GM18907 (cell line): ENCODE measurements around the gene NPIPA1.
"Not testable (repeated sequence)": the region's sequence is repeated elsewhere in the genome, so short reads cannot be mapped to it uniquely, and the experiment has no call there.

Experiments
- ATAC-seq: cut with Tn5 transposase; IDR thresholded peaks from one replicate; pipeline ENCODE4 v1.9.1; 2021; ENCODE audit warnings: mild to moderate bottlenecking, moderate library complexity; ENCODE audit not compliant: unreplicated experiment

The NPIPA1 gene

DNA sequence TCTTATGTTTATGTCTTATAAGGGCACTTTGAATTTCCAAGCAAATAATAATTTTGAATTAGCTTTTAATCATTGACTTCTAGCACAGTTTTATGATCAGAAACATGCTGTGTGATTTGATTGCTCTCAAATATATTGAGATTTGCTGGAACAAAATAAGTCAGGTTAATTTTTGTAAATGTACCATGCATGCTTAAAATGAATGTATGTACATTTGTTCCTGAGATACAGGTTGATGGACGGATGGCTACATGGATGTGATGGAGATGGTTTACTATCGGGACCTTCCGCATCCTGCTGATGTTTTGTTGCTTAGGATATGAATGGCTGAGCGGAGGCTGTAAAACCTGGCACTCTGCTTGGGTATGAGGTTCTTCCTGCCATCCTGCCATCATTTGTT is at the start of gene NPIPA1:
Gene NPIPA1, plus strand, starts transcription at position 301 of the 400 bp plus-strand sequence. Its CDS starts 0 bp downstream, at position 301.
- ATAC-seq = not testable (repeated sequence)

DNA sequence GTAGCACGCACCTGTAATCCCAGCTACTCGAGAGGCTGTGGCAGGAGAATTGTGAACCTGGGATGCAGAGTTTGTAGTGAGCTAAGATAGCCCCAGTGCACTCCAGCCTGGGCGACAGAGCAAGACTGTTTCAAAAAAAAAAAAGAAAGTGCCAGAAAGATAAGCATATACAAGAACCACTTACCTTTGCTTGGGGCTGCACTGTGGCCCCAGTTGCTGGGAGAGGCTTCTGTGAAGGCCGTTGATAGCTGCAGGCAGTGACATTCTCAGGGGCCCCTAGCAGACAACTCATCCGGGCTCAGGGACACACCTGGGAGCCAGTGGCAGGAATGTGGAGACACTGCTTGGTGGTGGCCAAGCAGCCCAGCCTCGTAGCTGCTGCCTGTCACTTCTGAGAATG is 45.1 kb upstream of the NPIPA1 start:
- not testable (repeated sequence) for ATAC-seq

DNA sequence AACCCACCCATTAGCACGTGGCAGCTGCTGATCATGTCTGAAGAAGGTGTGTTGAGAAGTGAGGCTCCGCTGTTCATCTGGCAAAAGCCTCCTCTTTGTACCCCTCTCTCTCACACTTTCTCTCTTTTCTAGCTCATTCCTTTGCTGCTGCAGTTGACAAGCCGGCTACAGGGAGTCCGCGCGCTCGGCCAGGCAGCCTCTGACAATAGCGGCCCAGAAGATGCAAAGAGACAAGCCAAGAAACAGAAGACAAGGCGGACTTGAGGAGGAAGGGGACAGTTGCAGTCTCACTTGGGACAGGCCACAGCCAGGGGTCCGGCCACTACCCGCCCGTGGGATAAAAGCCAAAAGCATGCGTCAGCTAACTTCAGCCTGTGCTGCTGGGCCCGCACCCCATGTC is 41.9 kb upstream of the NPIPA1 start:
- not testable (repeated sequence) for ATAC-seq

DNA sequence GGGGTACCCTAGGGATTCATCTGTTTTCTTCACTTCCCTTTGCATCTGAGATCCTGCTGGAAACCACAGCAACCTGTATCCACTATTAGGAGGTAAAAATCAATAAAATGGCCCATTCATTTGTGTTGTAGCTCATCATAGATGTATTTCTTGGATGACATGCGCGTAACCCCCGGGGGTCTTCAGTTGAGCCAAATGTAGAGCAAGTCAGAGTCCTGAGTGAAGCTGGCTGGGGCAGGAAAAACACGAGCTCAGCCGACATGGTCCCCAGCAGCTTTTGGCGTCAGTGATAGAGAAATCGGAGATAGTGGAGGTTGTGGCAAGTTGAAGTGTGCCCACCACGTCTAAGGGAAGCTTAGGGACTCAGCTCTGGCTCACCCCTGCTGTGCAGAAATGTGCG is 41.2 kb upstream of the NPIPA1 start:
- ATAC-seq = not testable (repeated sequence)

DNA sequence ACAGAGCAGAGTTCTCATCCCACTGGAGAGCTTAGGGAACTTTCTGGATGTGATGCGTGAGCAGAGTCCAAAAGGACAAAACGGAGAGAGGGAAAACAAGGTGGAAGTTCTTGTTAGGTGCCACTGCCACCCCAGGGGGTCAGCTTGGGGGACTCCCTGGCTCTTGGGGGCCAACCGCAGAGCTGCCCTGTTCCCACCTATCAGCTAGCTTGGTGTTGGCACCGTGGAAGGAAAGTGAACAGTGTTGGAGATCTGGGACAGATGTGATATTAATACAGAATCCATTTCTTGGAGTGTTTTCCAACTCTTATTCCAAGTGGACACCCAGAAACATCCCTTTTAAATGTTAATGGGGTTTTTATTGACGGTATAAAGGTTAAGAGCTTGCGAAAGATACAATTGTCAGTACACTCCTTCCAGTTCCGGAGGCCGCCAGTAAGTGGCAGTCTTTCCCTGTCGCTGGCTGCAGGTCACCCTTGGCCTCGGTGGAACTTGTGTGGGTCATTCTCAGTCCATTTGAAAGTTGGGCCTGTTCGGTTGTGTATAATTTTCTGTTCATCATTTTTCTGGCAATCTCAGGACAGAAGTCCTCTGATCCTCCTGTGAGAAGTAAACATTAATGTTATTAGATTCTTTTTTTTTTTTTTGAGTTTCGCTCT is 40.1 kb upstream of the NPIPA1 start:
- ATAC-seq = not testable (repeated sequence)

DNA sequence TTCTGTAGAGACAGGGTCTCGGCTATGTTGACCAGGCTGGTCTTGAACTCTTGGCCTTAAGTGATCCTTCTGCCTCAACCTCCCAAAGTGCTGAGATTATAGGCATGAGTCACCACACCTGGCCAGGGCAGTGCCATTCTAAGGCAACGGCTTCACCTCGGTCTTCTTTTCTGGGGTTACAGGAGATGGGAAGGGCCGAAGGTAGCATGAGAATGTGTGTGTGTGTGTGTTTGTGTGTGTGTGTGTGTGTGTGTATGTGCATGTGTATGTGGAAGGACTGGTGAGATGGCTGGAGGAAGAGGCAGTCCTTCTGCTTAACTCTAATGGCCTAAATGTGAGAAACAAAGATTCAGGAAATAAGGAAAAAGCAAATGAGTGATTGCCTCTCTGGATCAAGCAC is 39.1 kb upstream of the NPIPA1 start:
- not testable (repeated sequence) for ATAC-seq

DNA sequence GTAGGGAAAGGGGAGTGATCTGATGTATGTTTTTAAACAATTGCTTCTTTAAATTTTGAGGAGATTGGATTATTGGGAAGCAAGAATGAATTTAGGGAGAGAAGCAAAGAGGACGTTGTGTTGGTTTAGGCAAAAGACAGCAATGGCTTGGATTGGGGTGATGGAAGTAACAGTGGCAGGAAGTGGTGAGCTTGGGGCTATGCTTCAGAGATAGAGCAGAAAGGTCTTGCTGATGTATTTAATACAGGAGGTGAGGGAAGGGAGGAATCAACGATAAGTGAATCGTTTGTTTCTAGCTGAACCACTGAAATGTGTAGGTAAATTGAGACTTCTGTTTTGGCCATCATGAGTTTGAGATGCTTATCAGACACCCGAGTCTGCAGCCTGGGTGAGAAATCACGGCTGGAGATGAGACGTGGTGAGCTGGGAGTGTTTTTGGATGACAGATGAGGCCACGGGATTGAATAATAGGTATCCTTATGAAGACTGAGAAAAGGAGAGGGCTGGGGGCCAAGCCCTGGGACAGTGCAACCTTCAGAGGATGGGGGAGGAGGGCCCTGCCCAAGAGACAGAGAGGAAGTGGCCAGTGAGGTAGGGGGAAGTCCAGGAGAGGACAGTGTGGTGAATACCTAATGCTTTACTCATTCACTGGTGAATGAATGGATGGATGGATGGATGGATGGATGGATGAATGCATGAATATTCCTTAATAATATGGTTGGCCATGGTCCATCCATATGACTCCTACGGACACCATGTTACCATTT is 33.9 kb upstream of the NPIPA1 start:
- not testable (repeated sequence) for ATAC-seq

DNA sequence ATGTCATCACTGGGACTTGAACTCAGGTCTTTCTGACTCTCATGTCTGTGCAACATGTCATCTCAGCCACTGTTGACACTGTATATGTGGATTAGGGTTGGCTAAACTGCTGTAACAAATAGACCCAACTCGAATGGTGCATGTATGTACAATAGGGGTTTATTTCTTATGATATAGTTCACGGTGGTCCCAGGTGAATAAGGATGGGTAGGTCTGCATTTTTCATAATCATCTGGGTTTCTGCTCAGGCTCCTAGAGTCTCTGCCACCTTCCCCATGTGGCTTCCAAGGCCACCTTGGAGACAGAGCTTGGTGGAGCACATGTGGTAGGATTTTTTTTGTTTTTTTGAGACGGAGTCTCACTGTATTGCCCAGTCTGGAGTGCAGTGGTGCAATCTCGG is 27.5 kb upstream of the NPIPA1 start:
- ATAC-seq = not testable (repeated sequence)

DNA sequence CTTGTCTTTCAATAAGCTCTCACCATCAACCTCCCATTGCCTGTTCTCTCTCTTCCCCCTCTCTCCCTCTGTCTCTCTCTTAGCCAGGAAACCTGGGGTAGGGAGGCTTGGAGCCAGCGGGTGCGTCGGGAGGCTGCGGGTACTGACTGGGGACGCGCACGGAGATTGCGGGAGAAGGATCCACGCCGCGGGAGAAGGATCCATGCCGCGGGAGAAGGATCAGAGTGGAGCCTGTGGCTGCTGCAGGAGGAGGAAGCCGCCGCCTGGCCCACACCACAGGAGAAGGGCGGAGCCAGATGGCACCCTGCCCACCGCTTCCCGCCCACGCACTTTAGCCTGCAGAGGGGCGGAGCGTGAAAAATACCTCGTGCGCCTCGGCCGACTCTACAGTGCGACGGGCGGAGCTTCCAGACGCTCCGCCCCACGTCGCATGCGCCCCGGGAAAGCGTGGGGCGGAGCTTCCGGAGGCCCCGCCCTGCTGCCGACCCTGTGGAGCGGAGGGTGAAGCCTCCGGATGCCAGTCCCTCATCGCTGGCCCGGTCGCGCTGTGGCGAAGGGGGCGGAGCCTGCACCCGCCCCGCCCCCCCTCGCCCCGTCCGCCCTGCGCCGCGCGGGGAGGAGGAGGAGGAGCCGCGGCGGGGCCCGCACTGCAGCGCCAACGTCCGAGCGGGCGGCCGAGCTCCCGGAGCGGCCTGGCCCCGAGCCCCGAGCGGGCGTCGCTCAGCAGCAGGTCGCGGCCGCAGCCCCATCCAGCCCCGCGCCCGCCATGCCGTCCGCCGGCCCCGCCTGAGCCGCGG is 26.2 kb upstream of the NPIPA1 start:
- peak; percentile 64 for ATAC-seq

DNA sequence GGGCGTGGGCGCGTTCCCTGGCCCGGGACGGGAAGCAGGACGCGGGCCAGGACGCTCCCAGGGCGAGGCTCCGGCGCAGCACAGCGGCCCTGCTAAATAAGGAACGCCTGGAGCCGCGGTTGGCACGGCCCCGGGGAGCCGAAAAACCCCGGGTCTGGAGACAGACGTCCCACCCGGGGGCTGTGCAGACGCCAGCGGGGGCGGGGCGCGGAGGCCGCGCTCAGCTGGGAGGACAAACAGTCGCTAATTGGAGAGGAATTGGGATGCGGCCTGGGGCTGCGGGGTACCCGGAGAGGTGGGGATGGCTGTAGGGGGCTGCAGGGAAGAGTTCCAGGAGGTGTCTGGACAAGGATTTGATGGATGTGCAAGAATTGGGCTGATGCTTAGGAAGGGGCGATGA is 25.3 kb upstream of the NPIPA1 start:
- not testable (repeated sequence) for ATAC-seq

DNA sequence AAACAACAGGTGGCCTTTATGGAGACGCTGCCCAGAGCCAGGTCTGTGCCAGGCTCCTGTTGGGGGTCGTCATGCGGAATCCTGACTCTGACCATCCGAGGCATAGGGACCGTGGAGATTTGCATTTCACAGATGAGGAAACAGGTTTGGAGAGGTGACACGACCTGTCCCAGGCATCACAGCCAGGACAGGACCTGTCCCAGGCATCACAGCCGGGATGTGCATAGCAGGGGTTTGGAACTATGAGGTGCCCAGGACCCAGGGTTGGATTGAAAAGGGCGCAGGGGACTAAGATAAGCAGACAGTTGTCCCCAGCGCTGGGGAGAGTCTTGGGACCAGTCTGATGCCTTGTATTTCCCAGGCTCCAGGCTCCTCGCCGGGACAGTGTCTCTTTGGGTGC is 24.7 kb upstream of the NPIPA1 start:
- ATAC-seq = not testable (repeated sequence)

DNA sequence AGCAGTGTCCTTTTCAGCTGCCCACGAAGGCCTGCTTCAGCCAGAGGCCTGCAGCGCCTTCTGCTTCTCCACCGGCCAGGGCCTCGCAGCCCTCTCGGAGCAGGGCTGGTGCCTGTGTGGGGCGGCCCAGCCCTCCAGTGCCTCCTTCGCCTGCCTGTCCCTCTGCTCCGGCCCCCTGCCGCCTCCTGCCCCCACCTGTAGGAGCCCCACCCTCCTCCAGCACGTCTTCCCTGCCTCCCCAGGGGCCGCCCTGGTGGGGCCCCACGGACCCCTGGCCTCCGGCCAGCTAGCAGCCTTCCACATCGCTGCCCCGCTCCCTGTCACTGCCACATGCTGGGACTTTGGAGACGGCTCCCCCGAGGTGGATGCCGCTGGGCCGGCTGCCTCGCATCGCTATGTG is 18.7 kb upstream of the NPIPA1 start:
- ATAC-seq = not testable (repeated sequence)

DNA sequence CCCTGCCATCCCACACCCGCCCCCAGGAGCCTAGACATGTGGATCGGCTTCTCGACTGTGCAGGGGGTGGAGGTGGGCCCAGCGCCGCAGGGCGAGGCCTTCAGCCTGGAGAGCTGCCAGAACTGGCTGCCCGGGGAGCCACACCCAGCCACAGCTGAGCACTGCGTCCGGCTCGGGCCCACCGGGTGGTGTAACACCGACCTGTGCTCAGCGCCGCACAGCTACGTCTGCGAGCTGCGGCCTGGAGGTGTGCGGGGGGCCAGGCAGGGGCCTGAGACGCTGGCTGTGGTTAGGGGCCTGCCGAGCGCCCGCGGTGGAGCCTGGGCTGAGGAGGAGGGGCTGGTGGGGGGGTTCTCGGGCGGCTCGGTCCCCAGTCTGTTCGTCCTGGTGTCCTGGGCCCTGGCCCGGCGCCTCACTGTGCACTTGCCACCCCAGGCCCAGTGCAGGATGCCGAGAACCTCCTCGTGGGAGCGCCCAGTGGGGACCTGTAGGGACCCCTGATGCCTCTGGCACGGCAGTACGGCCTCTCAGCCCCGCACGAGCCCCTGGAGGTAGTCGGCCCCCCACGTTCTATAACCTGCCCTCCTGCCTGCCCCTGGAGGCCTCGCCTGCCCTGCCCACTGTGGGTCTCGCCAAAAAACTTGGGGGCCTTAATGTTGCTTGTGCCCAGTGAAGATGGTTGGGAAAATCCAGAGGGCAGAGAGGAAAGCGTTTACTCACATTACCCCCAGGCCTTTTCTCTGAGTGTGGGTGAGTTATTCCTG is 17.2 kb upstream of the NPIPA1 start:
- ATAC-seq = not testable (repeated sequence)

DNA sequence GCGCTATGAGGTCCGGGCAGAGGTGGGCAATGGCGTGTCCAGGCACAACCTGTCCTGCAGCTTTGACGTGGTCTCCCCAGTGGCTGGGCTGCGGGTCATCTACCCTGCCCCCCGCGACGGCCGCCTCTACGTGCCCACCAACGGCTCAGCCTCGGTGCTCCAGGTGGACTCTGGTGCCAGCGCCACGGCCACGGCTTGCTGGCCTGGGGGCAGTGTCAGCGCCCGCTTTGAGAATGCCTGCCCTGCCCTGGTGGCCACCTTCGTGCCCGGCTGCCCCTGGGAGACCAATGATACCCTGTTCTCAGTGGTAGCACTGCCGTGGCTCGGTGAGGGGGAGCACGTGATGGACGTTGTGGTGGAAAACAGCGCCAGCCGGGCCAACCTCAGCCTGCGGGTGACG is 15.0 kb upstream of the NPIPA1 start:
- ATAC-seq = not testable (repeated sequence)

DNA sequence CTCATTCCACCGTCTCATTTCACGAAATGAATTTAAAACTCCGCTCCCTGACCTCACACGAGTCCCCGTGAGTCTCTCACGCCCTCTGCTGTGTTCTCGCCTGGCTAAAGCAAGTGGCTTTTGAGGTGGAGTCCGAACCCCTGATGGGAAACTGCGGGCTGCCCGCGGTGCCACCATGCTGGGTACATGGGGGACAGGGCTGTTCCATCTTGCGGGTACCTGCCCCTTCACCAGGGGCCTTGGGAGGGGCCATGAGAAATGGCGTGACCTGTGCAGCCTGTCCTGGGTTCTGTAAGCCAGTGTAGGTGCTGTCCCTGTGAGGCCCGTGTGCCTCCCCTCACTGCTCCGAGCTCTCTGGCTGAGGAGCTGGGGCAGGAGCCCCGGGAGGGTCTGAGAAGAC is 14.3 kb upstream of the NPIPA1 start:
- not testable (repeated sequence) for ATAC-seq

DNA sequence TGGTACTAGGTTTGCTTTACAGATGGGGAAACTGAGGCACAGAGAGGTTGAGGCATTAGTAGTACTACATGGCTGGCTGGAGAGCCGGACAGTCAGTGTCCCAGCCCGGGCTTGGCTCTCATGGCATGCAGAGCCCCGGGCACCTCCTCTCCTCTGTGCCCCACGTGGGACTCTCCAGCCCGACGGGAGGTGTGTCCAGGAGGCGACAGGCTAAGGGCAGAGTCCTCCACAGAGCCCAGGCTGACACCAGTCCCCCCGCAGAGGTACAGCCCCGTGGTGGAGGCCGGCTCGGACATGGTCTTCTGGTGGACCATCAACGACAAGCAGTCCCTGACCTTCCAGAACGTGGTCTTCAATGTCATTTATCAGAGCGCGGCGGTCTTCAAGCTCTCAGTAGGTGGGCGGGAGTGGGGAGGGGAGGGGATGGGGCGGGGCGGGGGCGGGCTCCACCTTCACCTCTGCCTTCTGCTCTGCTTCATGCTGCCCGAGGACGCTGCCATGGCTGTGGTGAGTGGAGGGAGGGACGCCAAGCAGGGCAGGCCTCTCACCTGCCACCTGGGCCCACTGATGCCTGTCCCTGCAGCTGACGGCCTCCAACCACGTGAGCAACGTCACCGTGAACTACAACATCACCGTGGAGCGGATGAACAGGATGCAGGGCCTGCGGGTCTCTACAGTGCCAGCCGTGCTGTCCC is 13.7 kb upstream of the NPIPA1 start:
- not testable (repeated sequence) for ATAC-seq

DNA sequence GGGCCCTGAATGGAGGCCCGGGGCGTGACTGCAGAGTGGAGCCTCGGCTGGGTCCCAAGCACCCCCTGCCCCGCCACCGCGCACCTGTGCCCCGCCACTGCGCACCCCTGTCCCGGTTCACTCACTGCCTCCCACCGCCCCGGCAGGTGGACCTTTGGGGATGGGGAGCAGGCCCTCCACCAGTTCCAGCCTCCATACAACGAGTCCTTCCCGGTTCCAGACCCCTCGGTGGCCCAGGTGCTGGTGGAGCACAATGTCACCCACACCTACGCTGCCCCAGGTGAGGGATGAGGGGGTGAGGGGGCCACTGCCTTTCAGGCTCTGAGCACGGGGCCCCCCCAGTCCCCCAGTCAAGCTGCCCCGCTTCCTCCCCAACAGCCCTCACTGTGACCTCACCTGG is 12.9 kb upstream of the NPIPA1 start:
- ATAC-seq = not testable (repeated sequence)

DNA sequence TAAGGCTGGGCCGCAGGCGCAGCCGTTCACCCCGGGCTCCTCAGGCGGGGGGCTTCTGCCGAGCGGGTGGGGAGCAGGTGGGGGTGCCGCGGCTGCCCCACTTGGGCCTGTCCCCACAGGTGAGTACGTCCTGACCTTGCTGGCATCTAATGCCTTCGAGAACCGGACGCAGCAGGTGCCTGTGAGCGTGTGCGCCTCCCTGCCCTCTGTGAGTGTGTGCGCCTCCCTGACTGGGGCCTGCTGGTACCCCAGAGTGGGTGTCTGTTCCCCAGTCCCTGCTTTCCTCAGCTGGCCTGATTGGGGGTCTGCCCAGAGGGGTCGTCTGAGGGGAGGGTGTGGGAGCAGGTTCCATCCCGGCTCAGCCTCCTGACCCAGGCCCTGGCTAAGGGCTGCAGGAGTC is 12.3 kb upstream of the NPIPA1 start:
- not testable (repeated sequence) for ATAC-seq

DNA sequence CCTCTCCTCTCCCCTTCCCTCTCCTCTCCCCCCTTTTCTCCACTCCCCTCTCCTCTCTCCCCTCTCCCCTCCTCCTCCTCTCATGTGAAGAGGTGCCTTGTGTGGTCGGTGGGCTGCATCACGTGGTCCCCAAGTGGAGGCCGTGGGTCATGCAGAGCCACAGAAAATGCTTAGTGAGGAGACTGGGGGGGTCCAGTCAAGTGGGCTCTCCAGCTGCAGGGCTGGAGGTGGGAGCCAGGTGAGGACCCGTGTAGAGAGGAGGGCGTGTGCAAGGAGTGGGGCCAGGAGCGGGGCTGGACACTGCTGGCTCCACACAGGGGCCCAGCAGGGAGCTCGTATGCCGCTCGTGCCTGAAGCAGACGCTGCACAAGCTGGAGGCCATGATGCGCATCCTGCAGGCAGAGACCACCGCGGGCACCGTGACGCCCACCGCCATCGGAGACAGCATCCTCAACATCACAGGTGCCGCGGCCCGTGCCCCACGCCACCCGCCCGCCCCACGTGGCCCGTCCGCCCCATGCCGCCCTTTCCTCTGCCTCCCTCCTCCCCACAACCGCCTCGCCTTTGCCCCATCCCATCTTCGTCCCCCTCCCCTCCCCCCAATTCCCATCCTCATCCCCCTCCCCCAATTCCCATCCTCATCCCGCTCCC is 9.1 kb upstream of the NPIPA1 start:
- not testable (repeated sequence) for ATAC-seq

DNA sequence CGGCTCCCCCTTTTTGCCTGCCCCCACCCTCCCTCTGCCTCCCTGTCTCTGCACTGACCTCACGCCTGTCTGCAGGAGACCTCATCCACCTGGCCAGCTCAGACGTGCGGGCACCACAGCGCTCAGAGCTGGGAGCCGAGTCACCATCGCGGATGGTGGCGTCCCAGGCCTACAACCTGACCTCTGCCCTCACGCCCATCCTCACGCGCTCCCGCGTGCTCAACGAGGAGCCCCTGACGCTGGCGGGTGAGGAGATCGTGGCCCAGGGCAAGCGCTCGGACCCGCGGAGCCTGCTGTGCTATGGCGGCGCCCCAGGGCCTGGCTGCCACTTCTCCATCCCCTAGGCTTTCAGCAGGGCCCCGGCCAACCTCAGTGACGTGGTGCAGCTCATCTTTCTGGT is 8.1 kb upstream of the NPIPA1 start:
- not testable (repeated sequence) for ATAC-seq
